HFF-Myc (cell line): ENCODE measurements around the gene STT3B.

Source experiments
- DNase-seq: peaks from one replicate; pipeline ENCODE4 v3.0.0-alpha.2; 2011; ENCODE audit warnings: low read depth; ENCODE audit errors: extremely low read depth
- H3K4me3 ChIP-seq: replicated peaks from 2 replicates; pipeline ENCODE4 v1.5.1; 2011; ENCODE audit warnings: low read depth, mild to moderate bottlenecking, control low read depth, low read length
- TF ChIP-seq, protein P1 (sequence below): IDR thresholded peaks from 2 replicates; pipeline ENCODE4 v1.5.1; 2012; ENCODE audit warnings: mild to moderate bottlenecking, low read depth, low read length, control low read depth; ENCODE audit errors: missing control alignments

Gene STT3B

DNA sequence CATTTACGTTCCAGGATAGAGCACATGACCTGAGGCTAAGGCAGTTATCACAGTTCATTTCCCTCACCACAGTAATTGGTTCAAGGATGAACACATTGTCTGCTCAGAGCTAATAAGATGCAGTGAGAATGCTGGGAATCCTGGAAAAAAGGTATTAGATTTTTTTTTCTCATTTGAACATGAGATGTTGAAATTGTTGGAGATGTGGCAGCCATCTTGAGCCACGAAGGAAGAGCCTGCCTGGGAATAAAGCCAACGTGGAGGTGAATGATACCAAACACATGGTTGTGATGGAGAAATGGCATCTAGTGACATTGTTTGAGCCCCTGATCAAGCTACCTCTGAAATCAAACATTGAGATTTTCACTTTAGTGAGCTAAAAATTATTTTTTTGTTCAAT, 16.0 kb upstream of the STT3B start:
- TF ChIP-seq, protein P1, sequence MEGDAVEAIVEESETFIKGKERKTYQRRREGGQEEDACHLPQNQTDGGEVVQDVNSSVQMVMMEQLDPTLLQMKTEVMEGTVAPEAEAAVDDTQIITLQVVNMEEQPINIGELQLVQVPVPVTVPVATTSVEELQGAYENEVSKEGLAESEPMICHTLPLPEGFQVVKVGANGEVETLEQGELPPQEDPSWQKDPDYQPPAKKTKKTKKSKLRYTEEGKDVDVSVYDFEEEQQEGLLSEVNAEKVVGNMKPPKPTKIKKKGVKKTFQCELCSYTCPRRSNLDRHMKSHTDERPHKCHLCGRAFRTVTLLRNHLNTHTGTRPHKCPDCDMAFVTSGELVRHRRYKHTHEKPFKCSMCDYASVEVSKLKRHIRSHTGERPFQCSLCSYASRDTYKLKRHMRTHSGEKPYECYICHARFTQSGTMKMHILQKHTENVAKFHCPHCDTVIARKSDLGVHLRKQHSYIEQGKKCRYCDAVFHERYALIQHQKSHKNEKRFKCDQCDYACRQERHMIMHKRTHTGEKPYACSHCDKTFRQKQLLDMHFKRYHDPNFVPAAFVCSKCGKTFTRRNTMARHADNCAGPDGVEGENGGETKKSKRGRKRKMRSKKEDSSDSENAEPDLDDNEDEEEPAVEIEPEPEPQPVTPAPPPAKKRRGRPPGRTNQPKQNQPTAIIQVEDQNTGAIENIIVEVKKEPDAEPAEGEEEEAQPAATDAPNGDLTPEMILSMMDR: no peak
- H3K4me3 ChIP-seq: no peak overlapping the region
- DNase-seq: no peak

DNA sequence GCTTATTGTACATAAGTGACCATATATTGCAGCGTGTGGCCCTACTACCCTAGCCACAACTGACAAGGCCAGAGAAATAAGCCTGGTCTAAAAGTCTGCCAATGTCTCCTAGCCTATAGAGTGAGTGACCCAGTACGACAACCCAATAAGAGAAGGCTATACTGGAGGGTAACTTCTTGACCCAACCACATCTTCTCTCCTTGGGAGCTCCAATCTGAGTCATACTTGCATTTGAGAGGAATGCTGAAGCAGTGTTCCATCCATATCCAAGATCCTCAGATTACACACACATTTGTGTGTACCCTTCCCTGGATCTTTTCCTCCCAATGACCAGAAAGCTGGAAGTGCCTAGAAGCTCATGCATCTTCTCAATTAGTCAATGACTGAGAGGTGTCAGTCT, 11.3 kb upstream of the STT3B start:
- no peak for DNase-seq
- TF ChIP-seq, protein P1: no peak
- no peak overlapping the region for H3K4me3 ChIP-seq

DNA sequence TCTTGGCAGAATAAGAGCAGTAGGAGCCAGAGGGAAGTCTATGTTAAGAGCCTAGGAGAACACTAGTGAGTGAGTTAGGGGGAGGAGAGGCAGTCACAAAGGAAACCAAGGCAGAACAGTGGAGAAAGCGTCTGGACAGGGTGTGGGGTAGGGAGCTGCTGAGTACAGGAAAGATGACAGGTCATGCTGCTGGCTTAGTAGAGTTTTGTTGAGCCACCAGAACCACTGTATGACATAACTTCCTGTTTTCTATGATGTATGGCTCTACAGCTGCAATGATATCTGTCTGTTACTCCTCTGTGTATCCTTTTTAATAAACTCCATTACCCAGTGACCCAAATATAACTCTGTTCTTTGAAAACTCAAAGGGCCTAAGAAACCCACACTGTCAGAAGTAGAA, 10.6 kb upstream of the STT3B start:
- TF ChIP-seq, protein P1: no peak
- H3K4me3 ChIP-seq: no peak overlapping the region
- no peak for DNase-seq

DNA sequence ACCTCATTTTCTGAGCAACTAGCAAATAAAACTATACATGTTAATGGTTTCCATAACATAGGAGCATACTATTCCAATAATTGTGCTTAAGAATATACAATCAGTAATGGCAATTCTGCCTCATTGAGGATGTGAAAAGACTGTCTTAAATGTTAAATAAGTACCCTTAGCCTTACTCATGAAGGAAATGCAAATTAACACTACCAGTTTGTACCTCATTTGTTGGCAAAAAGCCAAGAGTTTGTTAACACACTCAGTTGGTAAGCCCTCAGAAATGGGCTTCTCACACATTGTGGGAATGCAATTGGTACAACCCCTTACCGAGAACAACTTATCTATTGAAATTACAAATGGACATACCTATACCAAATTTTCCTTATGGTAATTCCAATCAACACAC, 9.2 kb upstream of the STT3B start:
- DNase-seq: no peak
- TF ChIP-seq, protein P1: no peak
- no peak overlapping the region for H3K4me3 ChIP-seq

DNA sequence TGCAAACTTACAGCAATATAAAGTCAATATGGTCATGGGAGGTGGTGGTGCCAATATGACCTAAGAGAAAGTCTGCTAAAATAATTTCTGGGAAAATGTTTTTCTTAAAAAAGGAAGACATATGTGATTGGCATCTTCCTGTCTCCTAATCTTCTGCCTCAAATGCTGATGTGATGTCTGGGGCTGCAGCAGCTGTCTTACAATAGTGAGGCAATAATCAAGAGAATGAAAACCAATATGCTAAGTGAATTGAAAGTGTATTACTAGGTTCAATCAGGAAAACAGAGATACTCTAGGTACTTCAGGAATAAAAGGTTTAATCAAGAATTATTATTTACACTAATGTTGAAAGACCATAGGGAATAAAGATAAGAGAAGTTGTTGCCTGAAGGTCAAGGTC, 7.2 kb upstream of the STT3B start:
- DNase-seq: no peak
- no peak overlapping the region for H3K4me3 ChIP-seq
- TF ChIP-seq, protein P1: no peak

DNA sequence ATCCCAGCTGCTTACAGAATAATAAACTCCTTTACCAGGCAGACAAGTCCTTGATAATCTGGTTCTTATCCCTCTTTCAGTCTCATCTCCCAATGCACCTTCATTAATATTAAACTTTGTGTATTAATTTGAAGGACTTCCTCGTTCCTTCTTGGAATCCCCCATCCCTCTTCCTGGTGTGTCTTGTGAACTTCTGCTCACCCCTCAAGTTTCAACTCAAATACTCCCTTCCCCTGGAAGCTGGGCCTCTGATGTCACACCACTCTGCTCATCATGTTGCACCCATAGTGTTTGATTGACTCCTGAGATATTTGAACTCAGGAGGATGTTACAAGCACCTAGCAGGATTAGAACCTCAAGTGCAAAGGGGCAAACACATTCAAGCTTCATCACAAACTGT, 3.3 kb upstream of the STT3B start:
- DNase-seq: no peak
- TF ChIP-seq, protein P1: no peak
- no peak overlapping the region for H3K4me3 ChIP-seq
